Neuronal stem cell (in vitro differentiated cells): Measurements from ENCODE around the gene ATG101.

Experiments
- DNase-seq: peaks from one replicate; pipeline ENCODE4 v3.0.0-alpha.2; 2013; ENCODE audit warnings: low spot score
- H2AFZ ChIP-seq: one replicate; pipeline ENCODE4 v1.6.1; 2013; ENCODE audit warnings: mild to moderate bottlenecking, low read length, inconsistent platforms
- H2AK5ac ChIP-seq: 2 replicates; pipeline ENCODE4 v1.6.1; 2013; ENCODE audit warnings: low read depth, mild to moderate bottlenecking, inconsistent platforms, low read length, moderate library complexity, mixed read lengths
- H2BK120ac ChIP-seq: 2 replicates; pipeline ENCODE4 v1.6.1; 2013; ENCODE audit warnings: low read depth, mild to moderate bottlenecking, inconsistent platforms, low read length, moderate library complexity, mixed read lengths
- H2BK12ac ChIP-seq: one replicate; pipeline ENCODE4 v1.6.1; 2013; ENCODE audit warnings: low read length, inconsistent platforms
- H2BK15ac ChIP-seq: 2 replicates; pipeline ENCODE4 v1.6.1; 2013; ENCODE audit warnings: mild to moderate bottlenecking, low read length, inconsistent platforms, mixed read lengths
- H2BK5ac ChIP-seq: one replicate; pipeline ENCODE4 v1.6.1; 2013; ENCODE audit warnings: inconsistent platforms, mild to moderate bottlenecking, low read length, moderate library complexity
- H3K14ac ChIP-seq: one replicate; pipeline ENCODE4 v1.6.1; 2013; ENCODE audit warnings: low read length, inconsistent platforms
- H3K18ac ChIP-seq: 2 replicates; pipeline ENCODE4 v1.6.1; 2013; ENCODE audit warnings: low read length, inconsistent platforms
- H3K23ac ChIP-seq: 2 replicates; pipeline ENCODE4 v1.6.1; 2013; ENCODE audit warnings: low read depth, mild to moderate bottlenecking, mixed read lengths, low read length, inconsistent platforms; ENCODE audit not compliant: poor library complexity
- H3K27ac ChIP-seq: replicated peaks from 3 replicates; pipeline ENCODE4 v1.5.1; 2013; ENCODE audit warnings: low read length, inconsistent platforms
- H3K27me3 ChIP-seq, 3 experiments: 2 replicates each; pipeline ENCODE4 v1.6.1; 2013; ENCODE audit warnings: low read length in 3 of 3, mild to moderate bottlenecking in 2 of 3, inconsistent platforms in 1 of 3, low read depth in 1 of 3, mixed read lengths in 1 of 3, moderate library complexity in 1 of 3; ENCODE audit not compliant: control insufficient read depth in 3 of 3, insufficient read depth in 3 of 3
- H3K36me3 ChIP-seq, 2 donors: replicated peaks in 1 of 2; 2 replicates each; pipeline ENCODE4 v1.6.1; 2013; ENCODE audit warnings: low read length in 2 of 2; ENCODE audit not compliant: control insufficient read depth in 2 of 2, insufficient read depth in 2 of 2
- H3K4ac ChIP-seq: 2 replicates; pipeline ENCODE4 v1.6.1; 2013; ENCODE audit warnings: inconsistent platforms, mild to moderate bottlenecking, low read length, moderate library complexity
- H3K4me1 ChIP-seq, 2 donors: 1 replicate in 1 of 2; 2 replicates in 1 of 2; pipeline ENCODE4 v1.6.1; 2013; ENCODE audit warnings: low read length in 2 of 2, low read depth in 1 of 2; ENCODE audit not compliant: control insufficient read depth in 2 of 2, insufficient read depth in 1 of 2
- H3K4me2 ChIP-seq: one replicate; pipeline ENCODE4 v1.6.1; 2013; ENCODE audit warnings: mild to moderate bottlenecking, low read length, inconsistent platforms; ENCODE audit not compliant: insufficient read depth, poor library complexity, severe bottlenecking
- H3K4me3 ChIP-seq, 2 donors: 2 replicates each; pipeline ENCODE4 v1.5.1; 2013; ENCODE audit warnings: low read length in 2 of 2, mild to moderate bottlenecking in 2 of 2, inconsistent platforms in 1 of 2, moderate library complexity in 1 of 2
- H3K79me1 ChIP-seq: one replicate; pipeline ENCODE4 v1.6.1; 2013; ENCODE audit warnings: low read depth, mild to moderate bottlenecking, inconsistent platforms, low read length, moderate library complexity
- H3K9ac ChIP-seq: one replicate; pipeline ENCODE4 v1.6.1; 2013; ENCODE audit warnings: mild to moderate bottlenecking, low read depth, low read length, inconsistent platforms; ENCODE audit not compliant: poor library complexity
- H3K9me3 ChIP-seq, 2 donors: replicated peaks in 1 of 2; 2 replicates each; pipeline versions ENCODE3 to v1.6.1; 2013; ENCODE audit warnings: low read length in 2 of 2, mild to moderate bottlenecking in 2 of 2, inconsistent platforms in 1 of 2, low read depth in 1 of 2, mixed read lengths in 1 of 2, moderate library complexity in 1 of 2; ENCODE audit not compliant: control insufficient read depth in 2 of 2, insufficient read depth in 1 of 2
- H4K8ac ChIP-seq: one replicate; pipeline ENCODE4 v1.6.1; 2013; ENCODE audit warnings: low read depth, mild to moderate bottlenecking, inconsistent platforms, low read length, moderate library complexity
- H4K91ac ChIP-seq: one replicate; pipeline ENCODE4 v1.6.1; 2013; ENCODE audit warnings: low read length, low read depth, mild to moderate bottlenecking, inconsistent platforms; ENCODE audit not compliant: poor library complexity
- WGBS, 2 donors: extraction: QIAGEN DNeasy Blood & Tissue Kit; methylation state at CpG; one replicate each; pipeline ENCODE4 v1.1.7; 2013; ENCODE audit warnings: missing lambda C conversion rate in 2 of 2, mixed read lengths in 1 of 2; ENCODE audit not compliant: insufficient read length in 2 of 2, insufficient replicate concordance in 1 of 2; ENCODE audit errors: extremely low coverage in 2 of 2; 5-methylcytosine and 5-hydroxymethylcytosine counted together

ATG101 gene

DNA sequence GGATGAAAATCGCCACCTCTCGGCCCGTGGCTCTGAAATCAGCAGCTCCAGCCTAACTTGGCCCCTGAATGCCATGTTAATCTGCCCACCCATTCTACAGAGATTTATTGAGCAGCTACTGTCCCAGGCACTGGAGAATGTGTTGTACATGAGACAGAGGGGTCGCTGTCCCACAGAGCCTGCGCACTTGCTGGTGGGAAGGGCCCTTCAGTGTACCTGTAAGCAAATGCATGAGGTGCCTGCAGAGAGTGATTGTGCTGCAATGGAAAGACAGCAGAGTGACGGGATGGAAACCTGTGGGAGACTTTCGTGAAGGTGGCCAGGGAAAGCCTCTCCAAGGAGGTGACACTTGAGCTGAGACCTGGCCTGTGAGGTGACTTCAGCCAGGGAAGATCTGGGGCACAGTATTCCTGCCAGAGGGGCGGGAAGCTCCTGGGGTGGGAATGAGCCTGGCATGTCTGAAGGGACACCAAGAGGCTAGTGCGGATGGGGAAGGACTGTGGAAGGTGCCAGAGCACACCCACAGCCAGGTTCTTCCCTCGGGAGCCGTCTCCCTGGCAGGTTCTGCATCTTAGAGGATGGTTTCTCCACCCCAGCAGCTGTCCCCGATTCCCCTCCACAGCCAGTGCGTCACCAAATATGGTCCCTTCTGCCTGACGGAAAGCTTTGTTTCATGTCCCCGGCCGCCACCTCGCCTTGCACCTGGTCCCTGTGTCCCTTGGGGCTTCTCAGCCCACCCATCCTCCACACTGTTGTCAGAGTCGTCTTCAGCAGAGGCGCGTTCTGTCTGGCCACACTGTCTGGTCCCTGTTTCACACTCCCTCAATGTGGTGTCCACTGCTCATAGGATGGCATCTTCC, 18.4 kb downstream of the ATG101 start:
- no peak overlapping the region for H3K4ac ChIP-seq
- H2AFZ ChIP-seq: no peak overlapping the region
- peak overlapping the region; percentile 31 for H2BK15ac ChIP-seq
- no peak overlapping the region for H4K8ac ChIP-seq
- no peak for DNase-seq
- no peak overlapping the region for H2AK5ac ChIP-seq
- no peak overlapping the region for H4K91ac ChIP-seq
- H3K36me3 ChIP-seq: no peaks in the 10 kb centered on the region
- H3K27me3 ChIP-seq: peaks cover 0 to 60% (median 0%) of the 10 kb centered on the region in 3 experiments
- no peak overlapping the region for H2BK12ac ChIP-seq
- H3K9ac ChIP-seq: no peak overlapping the region
- no peak overlapping the region for H3K14ac ChIP-seq
- no peak overlapping the region for H3K27ac ChIP-seq
- H2BK5ac ChIP-seq: peak overlapping the region; percentile 33
- no peak overlapping the region for H3K23ac ChIP-seq
- peaks cover 0 to 1% of the 10 kb centered on the region in 2 donors for H3K4me1 ChIP-seq
- no peak overlapping the region for H2BK120ac ChIP-seq
- no peak overlapping the region for H3K18ac ChIP-seq
- H3K4me3 ChIP-seq: no peak overlapping the region
- no peaks in the 10 kb centered on the region for H3K9me3 ChIP-seq
- no peak overlapping the region for H3K4me2 ChIP-seq
- WGBS, 2 donors: no CpG with 5 or more reads among the region's 20 CpGs
- H3K79me1 ChIP-seq: no peaks in the 10 kb centered on the region

DNA sequence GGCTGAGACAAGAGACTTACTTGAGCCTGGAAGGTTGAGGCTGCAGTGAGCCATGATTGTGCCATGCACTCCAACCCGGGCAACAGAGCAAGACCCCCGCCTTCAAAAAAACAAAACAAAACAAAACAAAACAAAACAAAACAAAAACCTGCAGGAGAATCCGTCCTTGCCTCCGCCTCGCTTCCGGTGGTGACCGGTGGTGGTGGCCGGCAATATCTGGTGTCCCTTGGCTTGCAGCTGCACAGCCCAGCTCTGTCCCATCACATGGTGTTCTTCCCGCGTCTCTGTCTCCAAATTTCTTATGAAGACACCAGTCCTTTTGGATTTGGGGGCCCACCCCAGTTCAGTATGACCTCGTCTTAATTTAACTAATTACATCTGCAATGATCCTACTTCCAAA, 19.7 kb downstream of the ATG101 start:
- Histone ChIP-seq H4K91ac (no peak overlapping the region), H3K27me3 (peaks cover 0 to 59% (median 0%) of the 10 kb centered on the region in 3 experiments), H2BK5ac (no peak overlapping the region), H3K4ac (no peak overlapping the region), H3K23ac (no peak overlapping the region), H3K27ac (no peak overlapping the region), H3K9ac (no peak overlapping the region), H2AK5ac (no peak overlapping the region), H3K79me1 (no peaks in the 10 kb centered on the region), H3K14ac (no peak overlapping the region), H3K4me3 (no peak overlapping the region), H3K36me3 (no peaks in the 10 kb centered on the region), H2BK12ac (no peak overlapping the region), H2BK15ac (no peak overlapping the region), H2AFZ (no peak overlapping the region), H2BK120ac (no peak overlapping the region), H3K9me3 (no peaks in the 10 kb centered on the region), H4K8ac (no peak overlapping the region), H3K4me1 (no peaks in the 10 kb centered on the region), H3K4me2 (no peak overlapping the region), H3K18ac (no peak overlapping the region)
- DNase-seq: no peak
- no CpG with 5 or more reads among the region's 11 CpGs for WGBS, 2 donors

DNA sequence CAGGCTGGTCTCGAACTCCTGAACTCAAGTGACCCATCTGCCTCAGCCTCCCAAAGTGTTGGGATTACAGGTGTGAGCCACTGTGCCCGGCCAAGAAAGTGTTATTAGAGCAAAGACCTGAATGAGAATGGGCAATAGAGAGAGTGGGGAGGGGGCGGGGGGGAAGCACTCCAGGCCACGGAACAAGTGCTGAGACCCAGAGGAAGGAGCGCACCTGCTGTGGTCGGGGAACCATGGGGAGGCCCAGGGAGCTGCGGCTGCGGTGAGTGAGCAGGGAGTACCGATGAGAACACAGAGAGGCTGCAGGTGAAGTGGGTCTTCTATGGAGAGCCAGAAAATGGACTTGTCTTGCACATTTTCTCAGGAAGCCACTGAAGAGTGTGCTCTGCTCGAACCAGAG, 20.5 kb downstream of the ATG101 start:
- no peak overlapping the region for H2AK5ac ChIP-seq
- no peak overlapping the region for H3K4me3 ChIP-seq
- no peak overlapping the region for H2BK15ac ChIP-seq
- H3K27ac ChIP-seq: no peak overlapping the region
- H3K9me3 ChIP-seq: no peaks in the 10 kb centered on the region
- no peak overlapping the region for H4K91ac ChIP-seq
- H3K4me2 ChIP-seq: no peak overlapping the region
- H3K4ac ChIP-seq: no peak overlapping the region
- no peak overlapping the region for H3K14ac ChIP-seq
- H3K23ac ChIP-seq: peak overlapping the region; percentile 22
- peak overlapping the region; percentile 19 for H3K18ac ChIP-seq
- no peak overlapping the region for H3K9ac ChIP-seq
- no peaks in the 10 kb centered on the region for H3K79me1 ChIP-seq
- H2AFZ ChIP-seq: no peak overlapping the region
- WGBS, 2 donors: no CpG with 5 or more reads among the region's 10 CpGs
- no peak overlapping the region for H2BK12ac ChIP-seq
- H3K36me3 ChIP-seq: no peaks in the 10 kb centered on the region
- no peak overlapping the region for H2BK5ac ChIP-seq
- H3K27me3 ChIP-seq: peaks cover 0 to 51% (median 0%) of the 10 kb centered on the region in 3 experiments
- H3K4me1 ChIP-seq: no peaks in the 10 kb centered on the region
- H4K8ac ChIP-seq: no peak overlapping the region
- no peak for DNase-seq
- H2BK120ac ChIP-seq: no peak overlapping the region

DNA sequence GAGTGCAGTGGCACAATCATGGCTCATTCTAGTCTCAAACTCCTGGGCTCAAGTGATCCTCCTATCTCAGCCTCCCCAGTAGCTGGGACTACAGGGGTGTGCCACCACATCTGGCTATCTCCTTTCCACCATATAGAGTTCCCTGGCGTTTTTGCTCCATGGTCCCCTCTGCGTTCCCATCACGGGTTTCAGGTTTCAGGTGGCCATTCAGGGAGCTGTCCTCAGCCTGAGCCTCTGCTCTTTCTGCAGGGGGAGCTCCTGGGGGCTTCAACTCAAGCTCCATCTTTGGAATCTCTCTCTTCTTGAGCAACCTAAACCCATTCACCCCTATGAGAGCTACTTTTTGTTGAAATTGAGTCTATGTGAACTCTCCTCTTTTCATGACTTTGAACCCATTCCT, 21.3 kb downstream of the ATG101 start:
- Histone ChIP-seq H3K23ac (no peak overlapping the region), H3K4me2 (no peak overlapping the region), H3K4me3 (no peak overlapping the region), H3K27ac (no peak overlapping the region), H2BK15ac (no peak overlapping the region), H4K8ac (no peak overlapping the region), H3K79me1 (no peaks in the 10 kb centered on the region), H2BK12ac (no peak overlapping the region), H2AK5ac (no peak overlapping the region), H3K9ac (no peak overlapping the region), H3K14ac (no peak overlapping the region), H3K4ac (no peak overlapping the region), H3K9me3 (no peaks in the 10 kb centered on the region), H4K91ac (no peak overlapping the region), H3K4me1 (no peaks in the 10 kb centered on the region), H3K18ac (no peak overlapping the region), H2AFZ (no peak overlapping the region), H2BK120ac (no peak overlapping the region), H3K36me3 (no peaks in the 10 kb centered on the region), H2BK5ac (no peak overlapping the region), H3K27me3 (peaks cover 0 to 44% (median 0%) of the 10 kb centered on the region in 3 experiments)
- WGBS, 2 donors: no CpG with 5 or more reads among the region's 3 CpGs
- no peak for DNase-seq
